Measurements from ENCODE around the gene PNISR. TPM values are rescaled to one million over a fixed set of nuclear protein-coding genes. Genes with fewer than 3 reads are reported as not detected.
A peak's percentile ranks its signal among the peaks of the same experiment; 100 is the strongest.

Gene PNISR
- total and polyA plus RNA-seq, 2 experiments from 2014 or later, result 135 to 270 TPM

- TF ChIP-seq, protein P1, sequence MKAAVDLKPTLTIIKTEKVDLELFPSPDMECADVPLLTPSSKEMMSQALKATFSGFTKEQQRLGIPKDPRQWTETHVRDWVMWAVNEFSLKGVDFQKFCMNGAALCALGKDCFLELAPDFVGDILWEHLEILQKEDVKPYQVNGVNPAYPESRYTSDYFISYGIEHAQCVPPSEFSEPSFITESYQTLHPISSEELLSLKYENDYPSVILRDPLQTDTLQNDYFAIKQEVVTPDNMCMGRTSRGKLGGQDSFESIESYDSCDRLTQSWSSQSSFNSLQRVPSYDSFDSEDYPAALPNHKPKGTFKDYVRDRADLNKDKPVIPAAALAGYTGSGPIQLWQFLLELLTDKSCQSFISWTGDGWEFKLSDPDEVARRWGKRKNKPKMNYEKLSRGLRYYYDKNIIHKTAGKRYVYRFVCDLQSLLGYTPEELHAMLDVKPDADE (IDR thresholded peaks at IDR 0.05), result no peak
- no peak for TF ChIP-seq JUNB (IDR thresholded peaks at IDR 0.05; ENCODE audit: unreplicated experiment)
- TF ChIP-seq EZH2phosphoT487 (IDR thresholded peaks at IDR 0.05; ENCODE audit: unreplicated experiment), result no peak
- no peak for TF ChIP-seq ZNF114 (CRISPR knock-in tag; IDR thresholded peaks at IDR 0.05)
- no peak for TF ChIP-seq NANOG (IDR thresholded peaks at IDR 0.05; ENCODE audit: borderline replicate concordance)
- TF ChIP-seq ZNF331 (CRISPR knock-in tag; IDR thresholded peaks at IDR 0.05; ENCODE audit: low read depth), result no peak
- no peak for TF ChIP-seq REST (IDR thresholded peaks at IDR 0.05; ENCODE audit: unreplicated experiment)
- no peak for TF ChIP-seq EZH2 (IDR thresholded peaks at IDR 0.05; ENCODE audit: low read depth, unreplicated experiment)
Measured at GRCh38 chr6:99349171-99350141, 75.7 kb downstream of the PNISR start, which contains the start of gene FAXC (continued).

GRCh38 chr6:99348288-99349170, 76.6 kb downstream of the PNISR start:
- H3K79me2 ChIP-seq (replicated peaks; ENCODE audit: insufficient read depth), result 0 out of 2 replicates have a peak, but pooled peaks cover 3% of the 10 kb centered on the region
- DNase-seq (ENCODE audit: low spot score), result peak; percentile 56

More at GRCh38 chr6:99348288-99349170, 76.6 kb downstream of the PNISR start:
- Histone ChIP-seq H3K4me3 (peak overlapping the region; percentile 56), H3K27me3 (ENCODE audit: insufficient read depth) (peaks cover 12% of the 10 kb centered on the region; the same call in 1 of the 2 replicates), H3K36me3 (ENCODE audit: insufficient read depth) (no peaks in the 10 kb centered on the region), H3K4me2 (peak overlapping the region; percentile 96), H3K9me2 (ENCODE audit: insufficient read depth) (no peaks in the 10 kb centered on the region), H2AFZ (peak overlapping the region; percentile 89), H3K27ac (ENCODE audit: low read depth) (no peak overlapping the region), H3K4me1 (ENCODE audit: insufficient read depth) (peaks cover 27% of the 10 kb centered on the region), H3F3A (replicated peaks; ENCODE audit: low read depth) (no peaks in the 10 kb centered on the region), H4K20me1 (replicated peaks; ENCODE audit: insufficient read depth) (no peaks in the 10 kb centered on the region)
- Mint-ChIP-seq H3K27ac (peak overlapping the region; percentile 93), H3K4me3 (peak overlapping the region; percentile 90), H3K9me3 (no peaks in the 10 kb centered on the region), H3K4me1 (peaks cover 35% of the 10 kb centered on the region), H3K36me3 (ENCODE audit: low read depth) (no peaks in the 10 kb centered on the region), H3K27me3 (ENCODE audit: insufficient read depth, low read depth, poor library complexity) (peaks cover 12% of the 10 kb centered on the region)
- peak; percentile 15 for ATAC-seq
- TF ChIP-seq CREB1 (CRISPR knock-in tag; IDR thresholded peaks at IDR 0.05; ENCODE audit: low read depth), result no peak
- no peak for TF ChIP-seq POLR2AphosphoS5 (IDR thresholded peaks at IDR 0.05; ENCODE audit: low read depth)
- TF ChIP-seq NANOG (IDR thresholded peaks at IDR 0.05; ENCODE audit: borderline replicate concordance), result no peak
- TF ChIP-seq EZH2phosphoT487 (IDR thresholded peaks at IDR 0.05; ENCODE audit: unreplicated experiment), result no peak
- no peak for TF ChIP-seq STAT1 (IDR thresholded peaks at IDR 0.05; ENCODE audit: unreplicated experiment)

Other genes starting within 250 kb of the PNISR start
- 10.5 and 18.3 TPM in 2 replicates for gene FAXC, start 75.6 kb downstream of the PNISR start, total RNA-seq (2014; rRNA removed; shearing (Covaris generic))
- 15.2 and 15.7 TPM in 2 replicates for gene FAXC, start 75.6 kb downstream of the PNISR start, polyA plus RNA-seq (2016; fragmentation: Nextera tagmentation; extraction: Ambion mirVana)
- 10.6 and 11.8 TPM in 2 replicates for gene COQ3, start 31.1 kb downstream of the PNISR start, total RNA-seq (2014; rRNA removed; shearing (Covaris generic))
- 22.5 and 24.9 TPM in 2 replicates for gene COQ3, start 31.1 kb downstream of the PNISR start, polyA plus RNA-seq (2016; fragmentation: Nextera tagmentation; extraction: Ambion mirVana)
- gene USP45, start 90.1 kb upstream of the PNISR start, total RNA-seq (2014; rRNA removed; shearing (Covaris generic)), result 24.9 and 27.1 TPM in 2 replicates
- 14.9 and 18.2 TPM in 2 replicates for gene USP45, start 90.1 kb upstream of the PNISR start, polyA plus RNA-seq (2016; fragmentation: Nextera tagmentation; extraction: Ambion mirVana)
- 143 and 175 TPM in 2 replicates for gene CCNC, start 143.4 kb upstream of the PNISR start, total RNA-seq (2014; rRNA removed; shearing (Covaris generic))
- gene CCNC, start 143.4 kb upstream of the PNISR start, polyA plus RNA-seq (2016; fragmentation: Nextera tagmentation; extraction: Ambion mirVana), result 96.7 and 108 TPM in 2 replicates
- 0.10 and 0.27 TPM in 2 replicates for gene PRDM13, start 181.5 kb upstream of the PNISR start, total RNA-seq (2014; rRNA removed; shearing (Covaris generic))
- 0.08 TPM in 1 of 2 replicates, not detected in the other for gene PRDM13, start 181.5 kb upstream of the PNISR start, polyA plus RNA-seq (2016; fragmentation: Nextera tagmentation; extraction: Ambion mirVana)